NT2/D1 (cell line): Measurements from ENCODE around the gene TRAK1.

Source experiments
- DNase-seq: peaks from one replicate; pipeline ENCODE4 v3.0.0-alpha.2; 2011; ENCODE audit warnings: low read depth, low spot score
- H3K27me3 ChIP-seq: 2 replicates; pipeline ENCODE4 v1.6.0; 2011; ENCODE audit warnings: mild to moderate bottlenecking; ENCODE audit not compliant: insufficient read length, insufficient read depth
- H3K36me3 ChIP-seq: 2 replicates; pipeline ENCODE4 v1.6.1; 2011; ENCODE audit warnings: mild to moderate bottlenecking, low read length, mixed read lengths; ENCODE audit not compliant: insufficient read depth, insufficient read length
- H3K4me1 ChIP-seq: 2 replicates; pipeline ENCODE4 v1.5.1; 2011; ENCODE audit not compliant: insufficient read depth, insufficient read length
- H3K4me3 ChIP-seq: 2 replicates; pipeline ENCODE4 v1.5.1; 2011; ENCODE audit warnings: low read depth; ENCODE audit not compliant: insufficient read length
- H3K9ac ChIP-seq: 2 replicates; pipeline ENCODE4 v1.6.0; 2011; ENCODE audit warnings: low read depth; ENCODE audit not compliant: insufficient read length
- H3K9me3 ChIP-seq: 2 replicates; pipeline ENCODE4 v1.5.1; 2011; ENCODE audit warnings: mild to moderate bottlenecking, low read length; ENCODE audit not compliant: insufficient read depth
- SUZ12 ChIP-seq: IDR thresholded peaks from 2 replicates; pipeline ENCODE4 v1.6.1; 2011; ENCODE audit not compliant: insufficient read length, insufficient read depth; ENCODE audit errors: extremely low read depth
- YY1 ChIP-seq: IDR thresholded peaks from 2 replicates; pipeline ENCODE4 v1.6.1; 2011; ENCODE audit not compliant: insufficient read length, insufficient read depth
- ZNF274 ChIP-seq: IDR thresholded peaks from 2 replicates; pipeline ENCODE4 v1.6.1; 2011; ENCODE audit warnings: mild to moderate bottlenecking, low read depth, low read length

Gene TRAK1

DNA sequence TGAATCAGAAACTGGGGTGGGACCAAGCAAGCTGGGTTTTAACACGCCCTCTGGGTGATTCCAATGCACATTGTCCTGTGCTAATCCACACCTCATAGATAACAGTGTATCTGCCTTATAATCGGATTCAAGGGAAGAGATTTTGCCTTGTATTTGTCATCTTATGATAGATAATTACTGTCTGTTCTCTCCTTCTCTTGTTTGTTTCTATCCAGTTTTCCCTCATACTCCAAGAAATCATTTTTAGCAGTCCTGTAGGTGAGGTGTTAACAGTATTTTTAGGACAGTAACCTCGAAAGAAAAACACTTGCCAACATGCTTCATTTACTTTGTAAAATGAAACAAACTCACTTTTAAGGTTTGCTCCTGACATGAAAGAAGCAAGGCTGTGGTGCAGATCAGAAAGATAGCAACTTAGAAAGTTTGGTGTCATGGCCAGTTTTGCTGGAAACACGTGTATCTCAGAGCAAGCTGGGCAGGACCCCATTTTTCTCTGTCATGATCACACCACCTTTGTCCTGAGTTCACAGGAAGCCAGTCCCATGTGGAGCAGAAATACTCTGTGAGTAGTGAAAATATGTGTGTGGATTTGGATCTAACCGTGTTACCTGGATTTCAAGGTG lies 72.6 kb downstream of the TRAK1 start:
- no peaks in the 10 kb centered on the region for H3K27me3 ChIP-seq
- H3K9ac ChIP-seq: no peak overlapping the region
- no peak for DNase-seq
- H3K9me3 ChIP-seq: no peaks in the 10 kb centered on the region
- no peaks in the 10 kb centered on the region for H3K4me1 ChIP-seq
- no peak overlapping the region for H3K4me3 ChIP-seq
- no peaks in the 10 kb centered on the region for H3K36me3 ChIP-seq
- TF ChIP-seq YY1 (no peak), SUZ12 (no peak), ZNF274 (no peak)

DNA sequence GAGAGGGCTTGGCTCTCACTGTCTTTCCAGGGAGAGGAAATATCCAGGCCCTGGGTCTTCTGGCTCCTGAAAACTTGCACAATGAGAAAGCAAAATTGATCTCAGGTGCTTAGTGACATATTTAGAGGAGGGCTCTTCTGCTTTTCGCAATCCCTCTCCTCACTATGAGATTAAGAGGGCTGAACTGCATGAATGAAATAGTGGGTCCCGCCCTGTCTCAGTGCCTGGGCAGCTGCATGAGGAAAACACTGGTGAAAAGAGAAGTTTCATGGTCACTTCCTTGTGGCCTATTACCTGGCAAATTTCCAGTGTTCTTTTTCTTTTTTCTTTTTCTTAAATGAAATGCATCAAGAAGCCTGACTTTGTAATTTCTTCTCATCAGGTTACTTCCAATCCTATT lies 73.5 kb downstream of the TRAK1 start:
- TF ChIP-seq YY1 (no peak), ZNF274 (no peak), SUZ12 (no peak)
- no peaks in the 10 kb centered on the region for H3K4me1 ChIP-seq

DNA sequence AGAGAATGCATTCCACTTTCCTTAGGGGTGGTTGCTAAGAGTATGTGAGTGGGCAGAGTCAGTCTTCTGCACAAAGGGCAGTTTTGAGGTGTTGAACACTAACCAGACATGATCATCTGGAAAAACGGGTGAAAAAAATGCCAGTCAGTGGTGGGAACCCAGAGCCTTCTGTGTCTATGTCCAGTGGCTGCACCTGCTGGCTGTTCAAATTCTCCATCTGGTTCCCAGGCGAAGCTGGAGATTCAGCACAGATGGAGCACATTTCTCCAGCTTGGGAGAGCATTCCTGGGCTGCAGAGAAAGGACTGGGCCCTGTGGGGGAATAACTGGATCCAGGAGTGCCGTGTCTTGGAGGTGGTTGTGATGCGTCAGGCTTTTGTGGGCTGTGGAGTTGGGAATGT lies 74.1 kb downstream of the TRAK1 start:
- TF ChIP-seq SUZ12 (no peak), ZNF274 (no peak), YY1 (no peak)
- no peaks in the 10 kb centered on the region for H3K9me3 ChIP-seq
- DNase-seq: no peak
- no peak overlapping the region for H3K9ac ChIP-seq
- no peaks in the 10 kb centered on the region for H3K36me3 ChIP-seq
- no peaks in the 10 kb centered on the region for H3K27me3 ChIP-seq
- no peaks in the 10 kb centered on the region for H3K4me1 ChIP-seq
- H3K4me3 ChIP-seq: no peak overlapping the region

More for the DNA sequence above, 73.5 kb downstream of the TRAK1 start:
- no peaks in the 10 kb centered on the region for H3K9me3 ChIP-seq
- H3K9ac ChIP-seq: no peak overlapping the region
- H3K4me3 ChIP-seq: no peak overlapping the region
- no peaks in the 10 kb centered on the region for H3K27me3 ChIP-seq
- DNase-seq: no peak
- no peaks in the 10 kb centered on the region for H3K36me3 ChIP-seq

DNA sequence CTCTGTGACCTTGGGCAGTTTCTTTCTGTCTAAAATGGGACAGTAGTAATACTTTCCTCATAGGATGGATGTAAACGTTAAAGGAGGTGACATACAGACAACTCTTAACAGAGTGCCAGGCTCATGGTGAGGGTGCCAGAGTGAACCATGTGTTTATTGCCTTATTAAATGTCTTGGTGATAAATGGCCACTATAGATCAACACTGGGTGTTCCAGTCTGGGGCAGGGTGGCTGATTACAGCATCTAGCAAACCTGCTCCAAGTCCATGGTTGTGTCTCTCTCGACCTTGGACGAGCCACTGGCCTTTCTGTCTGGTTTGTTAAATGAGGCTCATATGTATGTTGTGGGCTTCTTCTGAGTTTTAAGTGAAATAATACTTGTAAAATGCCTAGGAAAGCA lies 75.1 kb downstream of the TRAK1 start:
- H3K9me3 ChIP-seq: no peaks in the 10 kb centered on the region
- no peak overlapping the region for H3K9ac ChIP-seq
- H3K27me3 ChIP-seq: no peaks in the 10 kb centered on the region
- H3K4me1 ChIP-seq: no peaks in the 10 kb centered on the region
- no peak overlapping the region for H3K4me3 ChIP-seq
- TF ChIP-seq SUZ12: no peak
- no peak for TF ChIP-seq YY1
- no peak for TF ChIP-seq ZNF274
- no peaks in the 10 kb centered on the region for H3K36me3 ChIP-seq
- DNase-seq: no peak

DNA sequence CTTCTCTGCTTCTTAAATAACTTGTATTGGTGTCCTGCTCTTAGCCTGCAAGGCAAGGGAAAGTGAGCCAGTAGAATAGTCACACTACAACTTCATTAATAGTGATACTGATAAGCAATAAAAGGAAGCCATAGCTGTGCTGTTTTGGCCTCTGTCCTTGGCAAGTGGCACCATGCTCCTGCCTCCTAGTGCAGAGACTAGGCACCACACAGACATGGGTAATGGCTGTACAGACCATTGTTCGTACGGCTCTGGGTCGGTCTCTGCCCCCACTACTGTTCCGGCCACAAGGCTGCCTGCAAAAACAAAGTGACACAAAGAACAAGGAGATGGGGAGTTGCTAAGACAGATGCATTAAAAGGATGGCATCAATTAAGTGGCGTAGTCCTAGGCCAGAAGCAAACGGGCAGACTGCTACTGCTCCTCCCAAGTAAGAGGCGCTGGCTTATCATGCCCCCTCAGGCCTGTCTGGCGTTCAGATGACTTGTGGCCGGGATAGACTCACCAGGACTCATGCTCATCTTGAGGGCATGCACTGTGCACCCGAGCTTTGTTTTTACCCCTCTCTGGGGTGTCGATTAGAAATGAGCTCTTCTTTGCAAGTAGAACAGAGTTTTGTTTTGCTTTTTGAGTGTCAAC lies 75.6 kb downstream of the TRAK1 start:
- no peak for DNase-seq
- Histone ChIP-seq H3K9ac (no peak overlapping the region), H3K4me1 (no peaks in the 10 kb centered on the region), H3K27me3 (no peaks in the 10 kb centered on the region), H3K4me3 (no peak overlapping the region), H3K9me3 (no peaks in the 10 kb centered on the region), H3K36me3 (no peaks in the 10 kb centered on the region)
- TF ChIP-seq YY1 (no peak), ZNF274 (no peak), SUZ12 (no peak)

DNA sequence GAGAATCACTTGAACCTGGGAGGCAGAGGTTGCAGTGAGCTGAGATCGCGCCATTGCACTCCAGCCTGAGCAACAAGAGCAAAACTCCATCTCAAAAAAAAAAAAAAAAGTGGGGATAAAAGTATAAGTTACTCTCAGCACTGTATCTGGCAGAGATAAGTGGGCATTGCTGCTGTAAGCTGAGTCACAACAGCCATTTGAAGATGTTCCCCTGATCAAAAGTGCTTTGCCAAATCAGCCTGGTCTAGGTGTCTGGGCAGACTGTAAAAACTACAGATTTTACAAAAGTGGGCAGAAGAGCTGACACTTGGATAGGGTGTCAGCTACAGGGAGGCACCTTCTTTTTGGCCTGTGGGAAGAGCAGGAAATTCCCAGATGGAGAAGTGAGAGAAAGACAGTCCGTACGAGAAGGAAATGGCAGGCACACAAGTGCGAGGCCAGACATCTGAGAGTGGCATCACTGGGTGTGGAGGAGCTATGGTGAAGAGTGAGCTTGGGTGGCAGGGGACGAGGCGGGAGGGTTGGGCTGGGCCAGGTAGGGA lies 78.5 kb downstream of the TRAK1 start:
- no peaks in the 10 kb centered on the region for H3K36me3 ChIP-seq
- TF ChIP-seq YY1: no peak
- TF ChIP-seq SUZ12: no peak
- TF ChIP-seq ZNF274: no peak
- H3K9ac ChIP-seq: no peak overlapping the region
- H3K27me3 ChIP-seq: no peaks in the 10 kb centered on the region
- no peaks in the 10 kb centered on the region for H3K4me1 ChIP-seq
- H3K4me3 ChIP-seq: no peak overlapping the region
- H3K9me3 ChIP-seq: no peaks in the 10 kb centered on the region
- DNase-seq: no peak

DNA sequence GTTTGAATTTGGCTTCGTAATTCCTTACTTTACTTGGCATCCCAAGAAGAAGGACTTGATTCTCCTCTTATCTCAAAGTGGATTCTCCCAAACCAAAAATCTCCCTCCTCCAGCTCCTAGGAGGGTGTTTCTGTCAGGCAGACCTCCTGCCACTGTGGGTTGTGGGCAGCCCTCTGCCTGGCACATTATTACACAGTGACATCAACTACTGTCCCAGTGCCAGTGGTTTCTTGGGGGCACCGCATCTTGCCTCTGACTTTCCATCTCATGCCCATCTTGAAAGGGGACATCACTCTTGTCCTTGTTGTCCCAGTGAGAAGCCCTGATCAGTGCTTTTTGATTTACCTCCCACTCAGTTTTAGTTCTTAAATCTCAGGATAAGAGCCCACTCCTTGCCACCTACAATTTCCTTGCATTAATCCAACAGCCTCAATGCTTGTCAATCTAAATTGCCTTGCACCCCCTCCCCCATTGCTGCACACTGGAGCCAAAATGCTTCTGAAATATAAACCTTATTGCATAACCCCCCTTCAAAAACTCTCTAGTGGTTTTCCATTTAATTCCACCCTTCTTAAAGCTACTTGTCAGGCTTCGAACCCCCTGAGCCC lies 81.0 kb downstream of the TRAK1 start:
- no peak for DNase-seq
- Histone ChIP-seq H3K9ac (no peak overlapping the region), H3K4me3 (no peak overlapping the region), H3K36me3 (peaks cover 6% of the 10 kb centered on the region), H3K9me3 (no peaks in the 10 kb centered on the region), H3K27me3 (no peaks in the 10 kb centered on the region), H3K4me1 (no peaks in the 10 kb centered on the region)
- no peak for TF ChIP-seq YY1
- no peak for TF ChIP-seq SUZ12
- no peak for TF ChIP-seq ZNF274
